ENCODE measurements around the gene PLCD3. TPM values are rescaled to one million over a fixed set of nuclear protein-coding genes. Genes with fewer than 3 reads are reported as not detected.
A peak's percentile ranks its signal among the peaks of the same experiment; 100 is the strongest.

Gene PLCD3
- total and polyA plus RNA-seq, 10 of the 15 experiments (the other 5 are each of a cell fraction or from before 2014, with no cell fraction given) = 0.02 to 1.6 (median 0.44) TPM

DNA sequence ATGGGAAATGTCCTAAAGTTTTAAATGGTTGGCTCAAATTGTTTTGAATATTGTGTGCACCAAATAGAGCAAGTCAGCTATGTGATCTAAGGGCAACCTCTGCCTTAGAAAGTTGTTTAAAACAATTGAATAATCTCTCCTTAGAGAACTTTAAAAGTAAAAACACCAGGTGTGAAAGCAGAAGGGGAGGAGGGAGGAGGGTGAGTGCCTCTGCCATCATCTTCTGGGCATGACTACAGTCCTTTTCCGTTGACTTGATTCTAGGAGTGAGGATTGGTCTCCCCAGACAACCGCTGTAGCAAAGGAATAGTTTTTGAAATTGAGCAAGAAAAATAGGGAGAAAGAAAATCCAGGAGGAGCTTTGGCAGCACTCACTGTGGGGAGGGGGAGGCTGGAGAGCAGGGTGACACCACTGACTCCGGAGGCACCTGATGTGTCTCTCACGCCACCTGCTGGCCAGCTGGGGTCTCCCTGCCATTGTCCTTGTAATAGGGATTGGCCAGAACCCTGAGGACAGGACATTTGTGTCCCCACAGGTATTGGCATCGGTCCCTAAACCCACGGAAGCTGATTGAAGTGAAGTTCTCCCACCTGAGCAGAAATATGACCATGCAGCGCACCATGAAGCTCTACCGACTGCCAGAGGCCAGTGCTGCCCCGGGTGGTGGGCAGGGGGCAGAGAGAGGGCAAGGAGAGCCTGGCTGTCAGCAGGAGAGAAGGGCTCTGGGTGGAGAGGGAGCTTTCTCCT, 33.3 kb downstream of the PLCD3 start:
- POLR2A ChIA-PET = no interaction called here
- Histone ChIP-seq H3K79me2 (ENCODE audit: control insufficient read depth, insufficient read depth, low read length) (no peaks in the 10 kb centered on the region), H2AFZ (ENCODE audit: control insufficient read depth, low read depth, low read length) (no peak overlapping the region), H3K36me3 (ENCODE audit: control insufficient read depth in 2 of 2, insufficient read depth in 2 of 2, low read length in 1 of 2) (peaks cover 40 to 48% of the 10 kb centered on the region in 2 experiments), H3K4me1 (ENCODE audit: control insufficient read depth, insufficient read depth, low read length) (no peaks in the 10 kb centered on the region), H3K9ac (ENCODE audit: control insufficient read depth, insufficient read depth, low read length) (no peak overlapping the region), H3K4me2 (ENCODE audit: control insufficient read depth, insufficient read depth) (no peak overlapping the region), H4K20me1 (ENCODE audit: control insufficient read depth, insufficient read depth) (no peaks in the 10 kb centered on the region), H3K27ac (ENCODE audit: control insufficient read depth, insufficient read depth) (no peak overlapping the region), H3K27me3 (replicated peaks in 1 of 2; ENCODE audit: control insufficient read depth in 2 of 2, insufficient read depth in 2 of 2, low read length in 1 of 2) (no peaks in the 10 kb centered on the region), H3K4me3 (no peak overlapping the region), H3K9me3 (replicated peaks; ENCODE audit: control insufficient read depth, insufficient read depth, low read length) (no peaks in the 10 kb centered on the region)
- SMC1A ChIA-PET (ENCODE audit: uncharacterized antibody, unreplicated experiment) = interaction anchor here (0.7 to 7.0 kb wide), 12 partner anchors 12 to 181 kb away, joined by 3 to 38 read pairs (median 4); no protein-coding TSS in a partner anchor
- no TSS peak for BruUV-seq (replicated peaks)
- CTCF ChIA-PET = interaction anchor here (0.6 to 4.7 kb wide), 33 partner anchors 9 to 262 kb away, joined by 3 to 70 read pairs (median 4); partner anchors contain the start of genes ACBD4, NMT1 and PLCD3
- in situ Hi-C loops (cut with MboI) (no loop called here), intact Hi-C loops (cut with micrococcal nuclease; ENCODE audit: unreplicated experiment) (loop anchor here (1.0 to 5.0 kb wide), 2 partner anchors 82 to 179 kb away; no protein-coding TSS in a partner anchor)
- RAD21 ChIA-PET (ENCODE audit: unreplicated experiment) = interaction anchor here (0.9 to 3.2 kb wide), 6 partner anchors 36 to 319 kb away, joined by 3 to 26 read pairs (median 4); no protein-coding TSS in a partner anchor
- FAIRE-seq (peak; percentile 79), DNase-seq (ENCODE audit: low read depth, low spot score) (no peak), ATAC-seq (peak; percentile 100)
- WGBS (ENCODE audit: insufficient coverage, insufficient replicate concordance, low lambda C conversion rate, missing lambda C conversion rate) = 62% methylated on average over 9 of the region's 9 CpGs
- peak; percentile 79 for TF ChIP-seq SMC3 (IDR thresholded peaks at IDR 0.05; ENCODE audit: borderline replicate concordance, low read length)
- TF ChIP-seq JUND (IDR thresholded peaks at IDR 0.05; ENCODE audit: low read depth, low read length) = no peak
- TF ChIP-seq TCF3 (IDR thresholded peaks at IDR 0.05; ENCODE audit: borderline replicate concordance, insufficient read depth, low read depth, low read length) = no peak
- no peak for TF ChIP-seq NRF1 (conservative IDR thresholded peaks at IDR 0.05; ENCODE audit: low read depth, low read length)
- no peak for TF ChIP-seq PML (IDR thresholded peaks at IDR 0.05; ENCODE audit: low read length)
- TF ChIP-seq YY1 (IDR thresholded peaks at IDR 0.05; ENCODE audit: low read depth, low read length) = peak; percentile 66
- TF ChIP-seq IRF4 (IDR thresholded peaks at IDR 0.05; ENCODE audit: low read depth, low read length) = peak; percentile 56; the same call in 1 of the 2 replicates
- TF ChIP-seq RAD21 (IDR thresholded peaks at IDR 0.05; ENCODE audit: insufficient read depth, low read depth, low read length) = peak; percentile 70
- 0 out of 4 replicates have a peak, but pooled peaks of 1 of the 2 experiments have one; percentile 22 for TF ChIP-seq BHLHE40 (IDR thresholded peaks at IDR 0.05; ENCODE audit: borderline replicate concordance in 1 of 2, low read depth in 2 of 2, low read length in 1 of 2)
- TF ChIP-seq NFYB (IDR thresholded peaks at IDR 0.05; ENCODE audit: insufficient read depth, low read depth, low read length) = 0 out of 2 replicates have a peak, but pooled peaks have one; percentile 24
- no peak for TF ChIP-seq SREBF2 (IDR thresholded peaks at IDR 0.05; ENCODE audit: low read length)
- TF ChIP-seq CBX5 (IDR thresholded peaks at IDR 0.05; ENCODE audit: low read depth) = no peak
- no peak for TF ChIP-seq ZBED1 (IDR thresholded peaks at IDR 0.05; ENCODE audit: borderline replicate concordance)
- TF ChIP-seq KDM1A (IDR thresholded peaks at IDR 0.05; ENCODE audit: borderline replicate concordance) = no peak
- TF ChIP-seq DPF2 (IDR thresholded peaks at IDR 0.05) = no peak
- TF ChIP-seq NBN (IDR thresholded peaks at IDR 0.05) = no peak
- TF ChIP-seq, protein P1, sequence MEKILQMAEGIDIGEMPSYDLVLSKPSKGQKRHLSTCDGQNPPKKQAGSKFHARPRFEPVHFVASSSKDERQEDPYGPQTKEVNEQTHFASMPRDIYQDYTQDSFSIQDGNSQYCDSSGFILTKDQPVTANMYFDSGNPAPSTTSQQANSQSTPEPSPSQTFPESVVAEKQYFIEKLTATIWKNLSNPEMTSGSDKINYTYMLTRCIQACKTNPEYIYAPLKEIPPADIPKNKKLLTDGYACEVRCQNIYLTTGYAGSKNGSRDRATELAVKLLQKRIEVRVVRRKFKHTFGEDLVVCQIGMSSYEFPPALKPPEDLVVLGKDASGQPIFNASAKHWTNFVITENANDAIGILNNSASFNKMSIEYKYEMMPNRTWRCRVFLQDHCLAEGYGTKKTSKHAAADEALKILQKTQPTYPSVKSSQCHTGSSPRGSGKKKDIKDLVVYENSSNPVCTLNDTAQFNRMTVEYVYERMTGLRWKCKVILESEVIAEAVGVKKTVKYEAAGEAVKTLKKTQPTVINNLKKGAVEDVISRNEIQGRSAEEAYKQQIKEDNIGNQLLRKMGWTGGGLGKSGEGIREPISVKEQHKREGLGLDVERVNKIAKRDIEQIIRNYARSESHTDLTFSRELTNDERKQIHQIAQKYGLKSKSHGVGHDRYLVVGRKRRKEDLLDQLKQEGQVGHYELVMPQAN (conservative IDR thresholded peaks at IDR 0.05) = no peak
- no peak for TF ChIP-seq BRCA1 (IDR thresholded peaks at IDR 0.05; ENCODE audit: low read depth, low read length)
- TF ChIP-seq NFXL1 (IDR thresholded peaks at IDR 0.05; ENCODE audit: borderline replicate concordance) = no peak
- TF ChIP-seq CREB1 (IDR thresholded peaks at IDR 0.05; ENCODE audit: low read depth) = no peak
- TF ChIP-seq, protein P2, sequence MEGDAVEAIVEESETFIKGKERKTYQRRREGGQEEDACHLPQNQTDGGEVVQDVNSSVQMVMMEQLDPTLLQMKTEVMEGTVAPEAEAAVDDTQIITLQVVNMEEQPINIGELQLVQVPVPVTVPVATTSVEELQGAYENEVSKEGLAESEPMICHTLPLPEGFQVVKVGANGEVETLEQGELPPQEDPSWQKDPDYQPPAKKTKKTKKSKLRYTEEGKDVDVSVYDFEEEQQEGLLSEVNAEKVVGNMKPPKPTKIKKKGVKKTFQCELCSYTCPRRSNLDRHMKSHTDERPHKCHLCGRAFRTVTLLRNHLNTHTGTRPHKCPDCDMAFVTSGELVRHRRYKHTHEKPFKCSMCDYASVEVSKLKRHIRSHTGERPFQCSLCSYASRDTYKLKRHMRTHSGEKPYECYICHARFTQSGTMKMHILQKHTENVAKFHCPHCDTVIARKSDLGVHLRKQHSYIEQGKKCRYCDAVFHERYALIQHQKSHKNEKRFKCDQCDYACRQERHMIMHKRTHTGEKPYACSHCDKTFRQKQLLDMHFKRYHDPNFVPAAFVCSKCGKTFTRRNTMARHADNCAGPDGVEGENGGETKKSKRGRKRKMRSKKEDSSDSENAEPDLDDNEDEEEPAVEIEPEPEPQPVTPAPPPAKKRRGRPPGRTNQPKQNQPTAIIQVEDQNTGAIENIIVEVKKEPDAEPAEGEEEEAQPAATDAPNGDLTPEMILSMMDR (IDR thresholded peaks at IDR 0.05 in 2 of 3, conservative IDR thresholded peaks at IDR 0.05 in 1 of 3; ENCODE audit: control insufficient read depth in 2 of 3, extremely low read depth in 1 of 3, insufficient read depth in 1 of 3, low read depth in 3 of 3, low read length in 3 of 3) = peak; percentile 88 to 93 (median 91)
- TF ChIP-seq CBFB (IDR thresholded peaks at IDR 0.05; ENCODE audit: low read depth) = no peak
